ENCODE results near the gene ENPP5. TPM values are rescaled to one million over a fixed set of nuclear protein-coding genes. Genes with fewer than 3 reads are reported as not detected.
A peak's percentile ranks its signal among the peaks of the same experiment; 100 is the strongest.

Gene ENPP5, protein sequence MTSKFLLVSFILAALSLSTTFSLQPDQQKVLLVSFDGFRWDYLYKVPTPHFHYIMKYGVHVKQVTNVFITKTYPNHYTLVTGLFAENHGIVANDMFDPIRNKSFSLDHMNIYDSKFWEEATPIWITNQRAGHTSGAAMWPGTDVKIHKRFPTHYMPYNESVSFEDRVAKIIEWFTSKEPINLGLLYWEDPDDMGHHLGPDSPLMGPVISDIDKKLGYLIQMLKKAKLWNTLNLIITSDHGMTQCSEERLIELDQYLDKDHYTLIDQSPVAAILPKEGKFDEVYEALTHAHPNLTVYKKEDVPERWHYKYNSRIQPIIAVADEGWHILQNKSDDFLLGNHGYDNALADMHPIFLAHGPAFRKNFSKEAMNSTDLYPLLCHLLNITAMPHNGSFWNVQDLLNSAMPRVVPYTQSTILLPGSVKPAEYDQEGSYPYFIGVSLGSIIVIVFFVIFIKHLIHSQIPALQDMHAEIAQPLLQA
- total RNA-seq (2014; rRNA removed; shearing (Covaris generic)), result 0.94 and 2.8 TPM in 2 replicates

DNA sequence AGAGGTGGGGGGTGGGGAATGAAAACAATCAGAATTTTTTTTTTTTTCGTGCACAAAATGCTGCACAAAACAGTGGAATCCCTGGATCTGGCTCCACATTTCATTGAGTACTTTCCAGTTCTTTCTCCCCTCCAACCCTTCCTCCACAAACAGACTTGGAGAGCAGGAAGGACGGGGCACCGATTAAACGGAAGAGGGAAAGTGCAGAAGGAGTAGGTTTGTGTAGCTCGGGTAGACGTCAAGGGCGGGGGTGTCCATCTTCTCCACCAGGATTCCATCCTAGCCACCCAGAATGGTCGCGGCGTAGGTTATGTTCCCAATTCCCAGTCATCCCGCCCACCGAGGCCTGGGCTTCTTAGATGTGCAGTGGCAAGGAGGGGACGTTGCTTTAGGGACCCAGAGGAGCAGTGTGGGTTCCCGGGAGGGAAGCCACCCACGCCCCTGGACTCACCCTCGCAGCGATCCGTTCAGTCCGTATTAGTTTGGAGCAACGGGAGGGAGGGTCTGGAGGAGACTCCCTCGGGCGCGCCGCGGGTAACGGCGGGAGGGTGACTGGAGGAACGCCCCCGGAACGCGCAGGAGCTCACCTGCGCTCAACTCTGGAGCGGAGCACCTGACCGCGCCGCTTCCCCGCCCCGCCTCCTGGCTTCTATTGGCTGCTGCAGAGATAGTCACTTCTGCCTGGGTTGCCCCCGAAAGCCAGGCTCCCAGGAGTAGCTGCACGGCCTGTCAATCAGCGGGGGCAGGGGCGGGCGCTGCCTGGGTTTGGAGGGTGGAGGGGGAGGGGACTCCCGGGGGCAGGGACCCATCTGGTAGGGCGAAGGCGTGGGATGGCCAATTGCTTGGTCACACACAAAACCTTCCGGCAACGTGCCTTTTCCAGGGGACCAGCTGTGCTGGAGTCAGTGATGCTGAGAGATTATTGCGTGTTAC lies at the start of gene ENPP5:
Gene ENPP5 (minus strand): TSS at position 624 of the 933 bp plus-strand sequence. CDS start 2,718 bp downstream, outside the sequence.
- Histone ChIP-seq H3K27ac (no peak within 1 kb of the TSS), H3K9me3 (replicated peaks) (no peaks in the 10 kb centered on the region), H3K4me3 (peak within 1 kb of the TSS; percentile 54), H3K36me3 (no peaks in the 10 kb centered on the region), H3K4me1 (replicated peaks) (peaks cover 12% of the 10 kb centered on the region), H3K27me3 (replicated peaks) (no peaks in the 10 kb centered on the region)
- peak; percentile 43 to 65 for DNase-seq (ENCODE audit: low read depth in 1 of 2, low spot score in 2 of 2)

DNA sequence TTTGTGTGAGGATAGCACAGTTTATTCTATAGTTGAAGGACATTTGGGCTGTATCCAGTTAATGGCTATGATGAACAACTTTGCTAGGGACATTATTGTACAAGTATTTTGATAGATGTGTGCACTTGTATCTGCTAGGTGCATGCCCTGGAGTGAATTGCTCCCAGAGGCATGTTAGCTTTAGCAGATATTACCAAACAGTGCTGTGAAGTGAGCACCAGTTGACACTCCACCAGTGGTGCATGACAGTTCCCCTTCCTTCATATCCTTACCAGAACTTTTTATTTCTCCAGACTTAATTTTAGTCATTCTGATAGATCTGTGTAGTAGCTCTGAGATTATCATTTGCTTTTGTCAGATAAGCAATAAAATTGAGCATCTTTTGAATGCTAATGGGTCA lies 48.9 kb upstream of the ENPP5 start:
- Histone ChIP-seq H3K36me3 (no peaks in the 10 kb centered on the region), H3K27ac (no peak overlapping the region), H3K4me1 (replicated peaks) (no peaks in the 10 kb centered on the region), H3K27me3 (replicated peaks) (no peaks in the 10 kb centered on the region), H3K4me3 (no peak overlapping the region), H3K9me3 (replicated peaks) (no peaks in the 10 kb centered on the region)
- DNase-seq (ENCODE audit: low read depth in 1 of 2, low spot score in 2 of 2), result no peak

DNA sequence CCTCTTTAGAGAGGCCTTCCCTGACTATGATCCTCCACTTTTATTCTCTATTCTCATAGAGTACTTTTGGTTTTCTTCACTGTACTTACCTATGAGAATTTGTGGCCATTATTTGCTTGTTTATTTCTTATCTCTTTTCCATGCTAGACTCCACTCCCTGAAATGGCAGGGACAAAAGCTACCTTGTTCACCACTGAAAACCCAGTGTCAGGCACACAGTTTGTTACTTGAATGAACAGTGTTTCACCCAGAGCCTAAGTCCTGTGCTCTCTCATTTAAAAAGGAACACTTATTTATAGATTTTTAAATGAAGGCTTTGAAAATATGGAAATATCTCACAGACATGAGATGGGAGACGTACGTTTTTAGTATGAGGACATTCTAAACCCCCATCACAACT lies 47.7 kb upstream of the ENPP5 start:
- DNase-seq (ENCODE audit: low read depth in 1 of 2, low spot score in 2 of 2), result no peak
- Histone ChIP-seq H3K27me3 (replicated peaks) (no peaks in the 10 kb centered on the region), H3K9me3 (replicated peaks) (no peaks in the 10 kb centered on the region), H3K27ac (no peak overlapping the region), H3K36me3 (no peaks in the 10 kb centered on the region), H3K4me3 (no peak overlapping the region), H3K4me1 (replicated peaks) (no peaks in the 10 kb centered on the region)

DNA sequence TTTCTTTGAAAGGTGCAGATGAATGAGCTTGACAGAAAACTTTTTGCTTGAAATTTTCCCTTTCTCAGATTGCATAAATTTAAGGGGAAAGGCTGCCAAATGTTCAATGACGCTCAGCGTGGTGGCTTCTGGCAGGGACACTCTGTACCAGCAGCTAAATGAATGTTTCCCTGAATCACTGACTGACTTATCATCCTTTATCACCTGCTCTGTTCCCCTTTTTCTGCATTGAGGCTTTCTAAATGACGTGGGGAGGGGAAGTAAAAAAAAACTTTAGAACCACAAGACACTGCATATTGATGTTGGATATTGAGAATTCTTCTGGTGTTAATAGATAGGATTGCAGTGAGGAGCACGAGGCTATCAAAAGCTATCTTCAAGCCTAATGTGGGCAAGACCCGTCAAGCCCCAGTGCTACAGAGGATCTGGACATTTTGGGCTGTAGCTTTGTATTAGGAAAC lies 46.9 kb upstream of the ENPP5 start:
- DNase-seq (ENCODE audit: low read depth in 1 of 2, low spot score in 2 of 2), result no peak
- H3K4me3 ChIP-seq, result no peak overlapping the region

DNA sequence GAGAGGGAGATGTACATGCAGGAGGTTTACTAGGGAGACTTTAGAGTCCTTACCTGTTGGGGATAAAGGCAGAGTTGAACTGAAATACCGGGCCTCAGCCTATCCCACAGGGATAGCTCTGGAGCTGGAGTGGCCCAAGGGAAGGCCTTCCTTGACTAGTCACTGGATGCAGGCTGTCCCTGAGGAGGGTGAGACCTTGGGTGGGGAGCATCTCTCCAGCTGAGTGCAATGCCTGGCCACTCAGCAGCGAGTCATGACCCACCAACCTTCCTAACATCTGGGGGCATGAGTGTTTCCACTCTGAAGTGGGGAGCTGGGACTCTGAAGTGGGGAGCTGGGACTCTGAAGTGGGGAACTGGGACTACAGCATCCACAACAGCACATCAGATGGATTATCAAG lies 46.1 kb upstream of the ENPP5 start:
- H3K36me3 ChIP-seq, result no peaks in the 10 kb centered on the region
- DNase-seq (ENCODE audit: low read depth in 1 of 2, low spot score in 2 of 2), result no peak
- no peak overlapping the region for H3K4me3 ChIP-seq
- H3K27ac ChIP-seq, result no peak overlapping the region
- no peaks in the 10 kb centered on the region for H3K9me3 ChIP-seq (replicated peaks)
- no peaks in the 10 kb centered on the region for H3K4me1 ChIP-seq (replicated peaks)
- H3K27me3 ChIP-seq (replicated peaks), result no peaks in the 10 kb centered on the region

More for the DNA sequence above, 46.9 kb upstream of the ENPP5 start:
- H3K4me1 ChIP-seq (replicated peaks), result no peaks in the 10 kb centered on the region
- H3K36me3 ChIP-seq, result no peaks in the 10 kb centered on the region
- no peaks in the 10 kb centered on the region for H3K27me3 ChIP-seq (replicated peaks)
- H3K9me3 ChIP-seq (replicated peaks), result no peaks in the 10 kb centered on the region
- no peak overlapping the region for H3K27ac ChIP-seq

DNA sequence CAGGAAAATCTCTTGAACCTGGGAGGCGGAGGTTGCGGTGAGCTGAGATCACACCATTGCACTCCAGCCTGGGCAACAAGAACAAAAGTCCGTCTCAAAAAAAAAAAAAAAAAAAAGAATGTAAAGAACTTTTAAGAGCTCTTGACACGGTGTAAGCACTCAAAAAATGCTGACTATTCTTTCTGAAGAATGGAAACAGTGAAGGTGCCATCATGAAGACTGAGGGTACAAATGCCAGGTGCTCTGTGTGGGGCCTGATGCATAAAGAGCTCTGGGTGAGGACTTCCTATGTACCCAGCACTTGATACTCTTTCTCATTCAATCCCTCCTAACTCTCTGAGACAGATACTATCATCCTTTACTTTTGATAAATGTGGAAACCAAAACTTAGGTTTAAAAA lies 45.0 kb upstream of the ENPP5 start:
- Histone ChIP-seq H3K27ac (no peak overlapping the region), H3K9me3 (replicated peaks) (no peaks in the 10 kb centered on the region), H3K4me1 (replicated peaks) (no peaks in the 10 kb centered on the region), H3K27me3 (replicated peaks) (no peaks in the 10 kb centered on the region), H3K36me3 (no peaks in the 10 kb centered on the region), H3K4me3 (no peak overlapping the region)
- DNase-seq (ENCODE audit: low read depth in 1 of 2, low spot score in 2 of 2), result no peak

DNA sequence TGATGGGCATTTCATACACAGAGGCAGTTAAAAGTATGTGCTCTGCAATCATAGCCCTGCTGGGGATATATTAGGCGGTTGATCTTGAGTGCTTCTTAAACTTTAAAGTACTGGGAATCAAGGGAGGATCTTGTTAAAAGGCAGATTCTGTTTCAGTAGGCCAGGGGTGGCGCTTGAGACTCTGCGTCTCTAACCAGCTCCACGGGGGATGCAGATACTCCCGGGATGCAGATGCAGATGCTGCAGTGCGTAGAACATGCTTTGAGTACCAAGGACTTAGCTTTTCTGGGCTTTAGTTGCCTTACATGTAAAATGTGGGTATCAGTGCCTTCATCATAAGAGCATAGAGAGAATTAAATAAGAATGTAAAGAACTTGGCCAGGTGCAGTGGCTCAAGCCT lies 44.4 kb upstream of the ENPP5 start:
- Histone ChIP-seq H3K27ac (no peak overlapping the region), H3K4me1 (replicated peaks) (no peaks in the 10 kb centered on the region), H3K4me3 (no peak overlapping the region), H3K27me3 (replicated peaks) (no peaks in the 10 kb centered on the region), H3K36me3 (no peaks in the 10 kb centered on the region), H3K9me3 (replicated peaks) (no peaks in the 10 kb centered on the region)
- no peak for DNase-seq (ENCODE audit: low read depth in 1 of 2, low spot score in 2 of 2)

DNA sequence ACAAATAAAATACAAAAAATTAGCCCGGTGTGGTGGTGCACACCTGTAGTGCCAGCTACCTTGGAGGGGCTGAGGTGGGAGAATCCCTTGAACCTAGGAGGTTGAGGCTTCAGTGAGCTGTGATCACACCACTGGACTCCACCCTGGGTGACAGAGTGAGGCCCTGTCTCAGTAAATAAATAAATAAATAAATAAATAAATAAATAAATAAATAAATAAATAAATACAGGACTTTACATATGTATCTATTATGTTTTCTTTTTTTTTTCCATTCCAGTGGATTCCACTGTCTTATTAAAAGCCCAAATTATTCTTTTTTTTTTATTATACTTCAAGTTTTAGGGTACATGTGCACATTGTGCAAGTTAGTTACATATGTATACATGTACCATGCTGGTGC lies 41.1 kb upstream of the ENPP5 start:
- Histone ChIP-seq H3K36me3 (no peaks in the 10 kb centered on the region), H3K4me3 (no peak overlapping the region), H3K27ac (no peak overlapping the region), H3K27me3 (replicated peaks) (no peaks in the 10 kb centered on the region), H3K9me3 (replicated peaks) (no peaks in the 10 kb centered on the region), H3K4me1 (replicated peaks) (no peaks in the 10 kb centered on the region)
- no peak for DNase-seq (ENCODE audit: low read depth in 1 of 2, low spot score in 2 of 2)

DNA sequence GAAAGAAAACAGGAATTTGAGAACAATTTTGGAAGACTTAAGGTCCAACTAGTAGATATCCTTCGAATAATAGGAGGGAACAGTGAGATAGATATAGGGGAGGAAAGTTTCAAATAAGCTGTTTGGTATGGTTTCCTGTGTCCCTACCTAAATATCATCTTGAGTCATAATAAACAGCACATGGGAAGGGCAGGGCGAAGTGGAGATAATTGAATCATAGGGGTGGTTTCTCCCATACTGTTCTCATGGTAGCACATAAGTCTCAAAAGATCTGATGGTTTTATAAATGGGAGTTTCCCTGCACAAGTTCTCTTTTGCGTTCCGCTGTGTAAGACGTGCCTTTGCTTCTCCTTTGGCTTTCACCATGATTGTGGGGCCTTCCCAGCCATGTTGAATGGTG lies 39.5 kb upstream of the ENPP5 start:
- no peak overlapping the region for H3K27ac ChIP-seq
- DNase-seq (ENCODE audit: low read depth in 1 of 2, low spot score in 2 of 2), result no peak
- no peak overlapping the region for H3K4me3 ChIP-seq
- H3K9me3 ChIP-seq (replicated peaks), result no peaks in the 10 kb centered on the region
- no peaks in the 10 kb centered on the region for H3K4me1 ChIP-seq (replicated peaks)
- no peaks in the 10 kb centered on the region for H3K36me3 ChIP-seq
- no peaks in the 10 kb centered on the region for H3K27me3 ChIP-seq (replicated peaks)

DNA sequence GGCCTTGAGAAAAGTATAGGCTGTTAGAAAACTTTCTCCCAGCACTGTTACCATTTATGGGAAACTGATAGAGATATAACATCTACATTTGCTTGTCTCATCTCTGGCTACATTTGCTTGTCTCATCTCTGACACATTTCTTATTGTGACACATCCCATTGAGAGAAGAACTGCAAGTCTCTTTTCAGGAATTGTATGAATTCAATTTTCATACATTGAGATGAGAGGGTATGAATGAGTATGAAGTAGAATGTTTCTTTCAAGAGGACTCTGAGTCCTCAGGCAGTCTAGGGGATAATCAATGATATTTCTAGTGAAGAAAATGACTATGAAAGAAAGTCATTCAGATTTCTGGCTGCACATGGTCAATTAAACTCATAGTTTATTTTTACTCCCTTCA lies 37.5 kb upstream of the ENPP5 start:
- H3K4me1 ChIP-seq (replicated peaks), result no peaks in the 10 kb centered on the region
- no peaks in the 10 kb centered on the region for H3K9me3 ChIP-seq (replicated peaks)
- H3K27ac ChIP-seq, result no peak overlapping the region
- no peak for DNase-seq (ENCODE audit: low read depth in 1 of 2, low spot score in 2 of 2)
- no peak overlapping the region for H3K4me3 ChIP-seq
- no peaks in the 10 kb centered on the region for H3K36me3 ChIP-seq
- H3K27me3 ChIP-seq (replicated peaks), result no peaks in the 10 kb centered on the region

DNA sequence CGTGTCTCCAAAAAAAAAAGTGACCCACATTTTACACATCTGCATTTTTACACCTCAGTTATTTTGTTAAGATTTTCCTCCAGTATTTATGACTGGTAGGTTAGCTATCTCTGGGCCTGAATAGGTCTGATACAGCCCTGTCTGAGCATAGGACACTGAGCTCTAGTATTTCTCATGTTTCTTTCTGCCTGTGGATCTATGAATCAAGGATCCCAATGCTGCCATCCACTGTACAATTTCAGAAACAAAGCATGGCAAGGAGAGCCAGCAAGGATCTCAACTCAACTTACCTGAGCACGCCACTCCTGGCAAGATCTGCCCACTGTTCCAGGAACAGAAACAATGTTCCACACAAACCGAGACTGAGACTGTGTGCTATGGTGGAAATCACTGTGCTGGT lies 36.4 kb upstream of the ENPP5 start:
- no peaks in the 10 kb centered on the region for H3K36me3 ChIP-seq
- H3K9me3 ChIP-seq (replicated peaks), result no peaks in the 10 kb centered on the region
- no peaks in the 10 kb centered on the region for H3K4me1 ChIP-seq (replicated peaks)
- no peak for DNase-seq (ENCODE audit: low read depth in 1 of 2, low spot score in 2 of 2)
- H3K27me3 ChIP-seq (replicated peaks), result no peaks in the 10 kb centered on the region
- no peak overlapping the region for H3K27ac ChIP-seq
- H3K4me3 ChIP-seq, result no peak overlapping the region

DNA sequence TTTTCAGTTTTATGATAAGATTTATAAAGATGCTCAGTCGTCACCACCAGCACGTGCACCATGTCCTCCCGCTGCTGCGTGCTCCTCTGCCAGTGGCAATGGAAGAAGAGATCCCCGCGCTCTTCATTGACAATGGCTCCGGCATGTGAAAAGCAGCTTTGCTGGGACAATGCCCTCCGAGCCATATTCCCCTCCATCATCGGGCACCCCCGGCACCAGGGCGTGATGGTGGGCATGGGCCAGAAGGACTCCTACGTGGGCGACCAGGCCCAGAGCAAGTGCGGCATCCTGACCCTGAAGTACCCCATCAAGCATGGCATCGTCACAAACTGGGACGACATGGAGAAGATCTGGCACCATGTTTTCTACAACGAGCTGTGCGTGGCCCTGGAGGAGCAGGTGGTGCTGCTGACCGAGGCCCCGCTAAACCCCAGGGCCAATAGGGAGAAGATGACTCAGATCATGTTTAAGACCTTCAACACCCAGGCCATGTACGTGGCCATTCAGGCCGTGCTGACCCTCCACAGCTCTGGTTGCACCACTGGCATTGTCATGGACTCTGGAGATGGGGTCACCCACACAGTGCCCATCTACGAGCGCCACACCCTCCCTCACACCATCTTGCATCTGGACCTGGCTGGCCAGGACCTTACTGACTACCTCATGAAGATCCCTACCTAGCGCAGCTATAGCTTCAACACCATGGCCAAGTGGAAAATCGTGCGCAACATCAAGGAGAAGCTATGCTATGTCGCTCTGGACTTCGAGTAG lies 34.3 kb upstream of the ENPP5 start:
- H3K4me3 ChIP-seq, result no peak overlapping the region
- no peaks in the 10 kb centered on the region for H3K9me3 ChIP-seq (replicated peaks)
- H3K4me1 ChIP-seq (replicated peaks), result no peaks in the 10 kb centered on the region
- H3K27me3 ChIP-seq (replicated peaks), result no peaks in the 10 kb centered on the region
- H3K36me3 ChIP-seq, result no peaks in the 10 kb centered on the region
- DNase-seq (ENCODE audit: low read depth in 1 of 2, low spot score in 2 of 2), result no peak
- no peak overlapping the region for H3K27ac ChIP-seq

DNA sequence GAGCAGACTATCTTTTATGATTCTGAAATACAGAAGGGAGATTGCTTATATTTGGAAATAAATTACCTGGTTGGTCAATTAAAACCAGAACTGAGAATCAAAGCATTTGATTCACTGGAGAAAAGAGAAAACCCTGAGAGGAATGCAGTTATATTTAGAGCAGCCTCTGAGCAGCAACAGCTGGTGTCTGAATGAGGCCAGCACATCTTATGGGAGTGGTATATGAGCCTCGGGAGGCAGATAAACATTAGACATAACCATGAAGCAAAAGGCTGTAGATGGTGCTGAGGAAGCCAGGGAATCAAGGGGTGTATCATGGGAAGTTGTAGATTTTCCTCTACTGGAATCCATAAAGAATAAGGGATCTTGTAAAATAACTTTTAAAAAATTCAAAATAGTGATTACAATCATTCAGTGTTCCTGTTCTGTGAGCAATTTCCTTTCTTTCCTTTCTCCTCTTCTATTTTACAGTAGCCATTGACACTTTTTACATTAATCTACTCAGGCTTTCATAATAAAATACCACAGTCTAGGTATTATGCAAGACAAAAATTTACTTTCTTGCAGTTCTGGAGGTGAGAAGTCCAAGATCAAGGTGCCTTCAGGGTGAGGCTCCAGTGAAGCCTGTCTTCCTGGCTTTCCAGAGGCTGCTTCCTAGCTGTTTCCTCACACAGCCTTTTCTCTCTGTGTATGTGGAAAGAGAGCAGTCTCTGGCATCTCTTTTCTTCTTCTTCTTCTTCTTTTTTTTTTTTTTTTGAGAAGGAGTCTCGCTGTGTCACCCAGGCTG lies 32.8 kb upstream of the ENPP5 start:
- Histone ChIP-seq H3K27ac (no peak overlapping the region), H3K4me1 (replicated peaks) (no peaks in the 10 kb centered on the region), H3K27me3 (replicated peaks) (no peaks in the 10 kb centered on the region), H3K9me3 (replicated peaks) (no peaks in the 10 kb centered on the region), H3K4me3 (no peak overlapping the region), H3K36me3 (no peaks in the 10 kb centered on the region)
- no peak for DNase-seq (ENCODE audit: low read depth in 1 of 2, low spot score in 2 of 2)
